Endodermal cell (in vitro differentiated cells): Measurements from ENCODE around the gene TMEM138. TPM values are rescaled to one million over a fixed set of nuclear protein-coding genes. Genes with fewer than 3 reads are reported as not detected.

ENCODE experiments used
- DNase-seq: peaks from one replicate; pipeline ENCODE4 v3.0.0-alpha.2; 2017
- H3K27ac ChIP-seq: 2 replicates; pipeline ENCODE4 v1.5.1; 2013; ENCODE audit warnings: mild to moderate bottlenecking, low read depth, low read length, moderate library complexity
- H3K27me3 ChIP-seq: 2 replicates; pipeline ENCODE4 v1.6.1; 2013; ENCODE audit warnings: mild to moderate bottlenecking, low read length, moderate library complexity; ENCODE audit not compliant: insufficient read depth, control insufficient read depth, poor library complexity, severe bottlenecking
- H3K36me3 ChIP-seq: 2 replicates; pipeline ENCODE4 v1.7.0; 2013; ENCODE audit warnings: mild to moderate bottlenecking, low read length, moderate library complexity; ENCODE audit not compliant: control insufficient read depth, insufficient read depth
- H3K4me1 ChIP-seq: one replicate; pipeline ENCODE4 v1.7.0; 2013; ENCODE audit warnings: low read length; ENCODE audit not compliant: control insufficient read depth, insufficient read depth
- H3K4me3 ChIP-seq: 2 replicates; pipeline ENCODE4 v1.5.1; 2013; ENCODE audit warnings: mild to moderate bottlenecking, low read length, moderate library complexity
- H3K9ac ChIP-seq: 2 replicates; pipeline ENCODE4 v1.6.1; 2013; ENCODE audit warnings: mild to moderate bottlenecking, low read length, moderate library complexity; ENCODE audit not compliant: poor library complexity, severe bottlenecking; ENCODE audit errors: extremely low read depth
- H3K9me3 ChIP-seq: 2 replicates; pipeline ENCODE4 v1.6.1; 2013; ENCODE audit warnings: mild to moderate bottlenecking, low read length, moderate library complexity; ENCODE audit not compliant: control insufficient read depth
- H3K27ac Mint-ChIP-seq: 2 replicates; pipeline ENCODE4 v1.8.0; 2020; ENCODE audit warnings: mixed read lengths
- H3K27me3 Mint-ChIP-seq: 2 replicates; pipeline ENCODE4 v1.8.0; 2021; ENCODE audit warnings: mild to moderate bottlenecking, mixed read lengths; ENCODE audit not compliant: insufficient read depth
- H3K36me3 Mint-ChIP-seq: 2 replicates; pipeline ENCODE4 v1.8.0; 2020; ENCODE audit warnings: low read depth, mixed read lengths
- H3K4me1 Mint-ChIP-seq: 2 replicates; pipeline ENCODE4 v1.8.0; 2020; ENCODE audit warnings: mixed read lengths
- H3K4me3 Mint-ChIP-seq: 2 replicates; pipeline ENCODE4 v1.8.0; 2020; ENCODE audit warnings: mild to moderate bottlenecking, moderate library complexity, mixed read lengths
- H3K9me3 Mint-ChIP-seq: 2 replicates; pipeline ENCODE4 v1.8.0; 2020; ENCODE audit warnings: mild to moderate bottlenecking, mixed read lengths
- CTCF ChIP-seq: fragments of 200-600 bp; sonication (generic); conservative IDR thresholded peaks from 2 replicates; pipeline ENCODE4 v1.5.0; 2021; ENCODE audit warnings: antibody characterized with exemption, mild to moderate bottlenecking
- WGBS, 2 experiments: methylation state at CpG; one replicate each; pipeline versions ENCODE4 v1.1.5 to v1.1.7; 2013; ENCODE audit warnings: missing lambda C conversion rate in 2 of 2, mixed read lengths in 1 of 2; ENCODE audit not compliant: insufficient coverage in 1 of 2, insufficient read length in 1 of 2; 5-methylcytosine and 5-hydroxymethylcytosine counted together
- total RNA-seq, 2 donors: library from RNA; stranded (reverse); fragmentation: NEBNext Ultra II Directional in 1 of 2; extraction: Animal tissue kit (Norgen Biotek cat#: 25700) in 1 of 2; gene quantifications; 2 replicates in 1 of 2; 3 replicates in 1 of 2; pipeline ENCODE4 v1.2.1, GENCODE V29; 2021

TMEM138 gene
- total RNA-seq, 2 donors from 2014 or later: 26.5 to 29.3 TPM

- Mint-ChIP-seq H3K36me3 (peaks cover 23% of the 10 kb centered on the region), H3K4me3 (peak overlapping the region; percentile 81), H3K27ac (peak overlapping the region; percentile 96), H3K27me3 (no peaks in the 10 kb centered on the region), H3K4me1 (peaks cover 6% of the 10 kb centered on the region), H3K9me3 (no peaks in the 10 kb centered on the region)
- H3K27ac ChIP-seq: peak overlapping the region; percentile 100
- H3K9ac ChIP-seq: peak overlapping the region; percentile 99
- peak overlapping the region; percentile 98 for H3K4me3 ChIP-seq
- H3K36me3 ChIP-seq: peaks cover 28% of the 10 kb centered on the region
- H3K4me1 ChIP-seq: no peaks in the 10 kb centered on the region
- WGBS, 2 experiments: 3 to 6% methylated on average over 6 to 22 of the region's 22 CpGs
- no peaks in the 10 kb centered on the region for H3K27me3 ChIP-seq
- TF ChIP-seq CTCF: no peak
- no peak for DNase-seq
- no peaks in the 10 kb centered on the region for H3K9me3 ChIP-seq
Measured at GRCh38 chr11:61361237-61361740, 885 bp upstream of the TMEM138 start.

- no peaks in the 10 kb centered on the region for H3K4me1 ChIP-seq
- no peaks in the 10 kb centered on the region for H3K9me3 ChIP-seq
- Mint-ChIP-seq H3K4me1 (peaks cover 6% of the 10 kb centered on the region), H3K9me3 (no peaks in the 10 kb centered on the region), H3K36me3 (peaks cover 35% of the 10 kb centered on the region), H3K27ac (peak overlapping the region; percentile 96), H3K4me3 (peak overlapping the region; percentile 81), H3K27me3 (no peaks in the 10 kb centered on the region)
- peak overlapping the region; percentile 99 for H3K9ac ChIP-seq
- 0 to 1% methylated on average over 7 to 12 of the region's 12 CpGs for WGBS, 2 experiments
- no peak for TF ChIP-seq CTCF
- no peak for DNase-seq
- H3K27me3 ChIP-seq: no peaks in the 10 kb centered on the region
- H3K4me3 ChIP-seq: peak overlapping the region; percentile 98
- H3K27ac ChIP-seq: peak overlapping the region; percentile 100
- peaks cover 40% of the 10 kb centered on the region for H3K36me3 ChIP-seq
Measured at GRCh38 chr11:61362542-61362875, 335 bp downstream of the TMEM138 start.

- no peaks in the 10 kb centered on the region for H3K4me1 ChIP-seq
- Mint-ChIP-seq H3K36me3 (peaks cover 50% of the 10 kb centered on the region), H3K27ac (no peak overlapping the region), H3K9me3 (no peaks in the 10 kb centered on the region), H3K4me1 (peaks cover 6% of the 10 kb centered on the region), H3K4me3 (peak overlapping the region; percentile 81), H3K27me3 (no peaks in the 10 kb centered on the region)
- peaks cover 53% of the 10 kb centered on the region for H3K36me3 ChIP-seq
- TF ChIP-seq CTCF: no peak
- DNase-seq: no peak
- H3K9me3 ChIP-seq: no peaks in the 10 kb centered on the region
- no peak overlapping the region for H3K9ac ChIP-seq
- H3K27me3 ChIP-seq: no peaks in the 10 kb centered on the region
- H3K27ac ChIP-seq: no peak overlapping the region
- H3K4me3 ChIP-seq: no peak overlapping the region
- WGBS, 2 experiments: 90 to 94% methylated on average over 2 to 5 of the region's 5 CpGs
Measured at GRCh38 chr11:61364012-61364675, 2.0 kb downstream of the TMEM138 start.
